H1 (cell line): ENCODE data around the gene MLANA. TPM values are rescaled to one million over a fixed set of nuclear protein-coding genes. Genes with fewer than 3 reads are reported as not detected.

ENCODE experiments used
- CTCF ChIA-PET: fragments of 300-600 bp; sonication (Branson Sonifier 250); formaldehyde crosslinking; loops from one replicate; lab custom pipeline; 2021; ENCODE audit not compliant: partially characterized antibody; lab: Charles Lee
- POLR2A ChIA-PET: fragments of 300-600 bp; sonication (Branson Sonifier 250); formaldehyde crosslinking; loops from one replicate; lab custom pipeline; 2021; ENCODE audit warnings: inconsistent platforms; ENCODE audit not compliant: partially characterized antibody; lab: Charles Lee
- DNase-seq, 2 experiments: peaks; one replicate each; pipeline versions ENCODE4 v3.0.0 to v3.0.0-alpha.2; 2010 to 2022; ENCODE audit warnings: low spot score in 2 of 2, low read depth in 1 of 2, mixed read lengths in 1 of 2
- FAIRE-seq: peaks from 2 replicates; lab custom pipeline; 2011; peaks lifted over from hg19 to GRCh38; lab: Jason Lieb, UNC
- H2AFZ ChIP-seq: 2 replicates; pipeline ENCODE4 v1.8.1; 2012; ENCODE audit warnings: low read length, inconsistent platforms
- H2AK5ac ChIP-seq: 2 replicates; pipeline ENCODE4 v1.6.1; 2013; ENCODE audit warnings: low read depth, low read length
- H2BK120ac ChIP-seq: replicated peaks from 2 replicates; pipeline ENCODE3; 2013; ENCODE audit warnings: low read depth, low read length, inconsistent platforms
- H2BK12ac ChIP-seq: 2 replicates; pipeline ENCODE4 v1.6.1; 2013; ENCODE audit warnings: low read depth, low read length
- H2BK15ac ChIP-seq: 2 replicates; pipeline ENCODE4 v1.6.1; 2013; ENCODE audit warnings: low read length
- H2BK20ac ChIP-seq: 2 replicates; pipeline ENCODE4 v1.6.1; 2013; ENCODE audit warnings: low read length
- H2BK5ac ChIP-seq: 2 replicates; pipeline ENCODE4 v1.6.1; 2013; ENCODE audit warnings: low read depth, low read length
- H3K14ac ChIP-seq: 2 replicates; pipeline ENCODE4 v1.6.1; 2013; ENCODE audit warnings: inconsistent platforms; ENCODE audit not compliant: insufficient read length
- H3K18ac ChIP-seq: 2 replicates; pipeline ENCODE4 v1.6.1; 2013; ENCODE audit warnings: low read length; ENCODE audit errors: extremely low read depth
- H3K23ac ChIP-seq: 2 replicates; pipeline ENCODE4 v1.6.1; 2013; ENCODE audit warnings: inconsistent platforms; ENCODE audit not compliant: insufficient read length
- H3K23me2 ChIP-seq: 2 replicates; pipeline ENCODE4 v1.6.1; 2013; ENCODE audit warnings: low read depth, low read length
- H3K27ac ChIP-seq: 2 replicates; pipeline ENCODE4 v1.6.1; 2011; ENCODE audit warnings: low read depth, low read length, inconsistent platforms
- H3K27me3 ChIP-seq, 4 experiments: replicated peaks in 1 of 4; 1 replicate in 1 of 4; 2 replicates in 3 of 4; pipeline versions ENCODE4 v1.6.1 to v1.8.1; 2011 to 2013; ENCODE audit warnings: low read length in 3 of 4, mild to moderate bottlenecking in 3 of 4, inconsistent platforms in 2 of 4, mixed read lengths in 2 of 4, moderate library complexity in 1 of 4; ENCODE audit not compliant: control insufficient read depth in 3 of 4, insufficient read depth in 3 of 4; ENCODE audit errors: extremely low read depth in 1 of 4
- H3K36me3 ChIP-seq, 4 experiments: 2 replicates each; pipeline versions ENCODE4 v1.6.1 to v1.8.1; 2011 to 2013; ENCODE audit warnings: mild to moderate bottlenecking in 4 of 4, low read length in 3 of 4, moderate library complexity in 2 of 4, control low read depth in 1 of 4, inconsistent platforms in 1 of 4; ENCODE audit not compliant: insufficient read depth in 4 of 4, control insufficient read depth in 2 of 4
- H3K4ac ChIP-seq: replicated peaks from 2 replicates; pipeline ENCODE3; 2013; ENCODE audit warnings: low read length, low read depth, mixed read lengths, inconsistent platforms; ENCODE audit not compliant: insufficient read length
- H3K4me1 ChIP-seq, 4 experiments: replicated peaks in 1 of 4; 1 replicate in 1 of 4; 2 replicates in 3 of 4; pipeline versions ENCODE4 v1.6.1 to v1.8.1; 2011 to 2013; ENCODE audit warnings: low read length in 3 of 4, inconsistent platforms in 2 of 4, mixed read lengths in 1 of 4; ENCODE audit not compliant: insufficient read depth in 4 of 4, control insufficient read depth in 3 of 4
- H3K4me2 ChIP-seq, 2 experiments: 2 replicates each; pipeline versions ENCODE4 v1.6.1 to v1.8.1; 2011 to 2013; ENCODE audit warnings: low read depth in 2 of 2, low read length in 2 of 2, control low read depth in 1 of 2, inconsistent platforms in 1 of 2, mild to moderate bottlenecking in 1 of 2; ENCODE audit not compliant: insufficient read depth in 1 of 2
- H3K4me3 ChIP-seq, 4 experiments: fragments of 200-600, 300-600 bp in 1 of 4; sonication (generic), shearing (Covaris generic), sonication (Bioruptor Twin) in 1 of 4; 2 replicates each; pipeline versions ENCODE4 v1.5.1 to v1.8.1; 2011 to 2016; ENCODE audit warnings: low read length in 4 of 4, low read depth in 3 of 4, control low read depth in 2 of 4, inconsistent platforms in 2 of 4, mild to moderate bottlenecking in 2 of 4, mixed read lengths in 1 of 4, moderate library complexity in 1 of 4; ENCODE audit not compliant: insufficient read depth in 2 of 4; ENCODE audit errors: extremely low read depth in 1 of 4
- H3K56ac ChIP-seq: replicated peaks from 2 replicates; pipeline ENCODE3; 2013; ENCODE audit warnings: low read depth, mild to moderate bottlenecking, mixed read lengths, low read length, inconsistent platforms; ENCODE audit not compliant: insufficient read length
- H3K79me1 ChIP-seq: 2 replicates; pipeline ENCODE4 v1.6.1; 2013; ENCODE audit warnings: low read depth, low read length, control low read depth
- H3K79me2 ChIP-seq, 2 experiments: 2 replicates each; pipeline versions ENCODE4 v1.6.1 to v1.8.1; 2012 to 2013; ENCODE audit warnings: low read length in 2 of 2, mild to moderate bottlenecking in 2 of 2, inconsistent platforms in 1 of 2; ENCODE audit not compliant: insufficient read depth in 2 of 2, control insufficient read depth in 1 of 2
- H3K9ac ChIP-seq, 4 experiments: replicated peaks in 1 of 4; 1 replicate in 1 of 4; 2 replicates in 3 of 4; pipeline versions ENCODE4 v1.6.1 to v1.8.1; 2011 to 2013; ENCODE audit warnings: low read depth in 3 of 4, low read length in 3 of 4, control low read depth in 2 of 4, mild to moderate bottlenecking in 2 of 4, moderate library complexity in 2 of 4, inconsistent platforms in 1 of 4; ENCODE audit errors: extremely low read depth in 1 of 4
- H3K9me3 ChIP-seq, 2 experiments: 2 replicates each; pipeline versions ENCODE4 v1.6.1 to v1.8.1; 2012 to 2013; ENCODE audit warnings: mild to moderate bottlenecking in 2 of 2, moderate library complexity in 2 of 2, control low read depth in 1 of 2, inconsistent platforms in 1 of 2, low read depth in 1 of 2, low read length in 1 of 2, mixed read lengths in 1 of 2; ENCODE audit not compliant: insufficient read depth in 2 of 2
- H4K20me1 ChIP-seq, 2 experiments: replicated peaks in 1 of 2; 2 replicates each; pipeline versions ENCODE3 to v1.8.1; 2011 to 2013; ENCODE audit warnings: inconsistent platforms in 2 of 2, low read length in 2 of 2, mild to moderate bottlenecking in 1 of 2; ENCODE audit not compliant: insufficient read depth in 2 of 2, control insufficient read depth in 1 of 2
- H4K5ac ChIP-seq: 2 replicates; pipeline ENCODE4 v1.6.1; 2013; ENCODE audit warnings: low read length, low read depth, mixed read lengths, inconsistent platforms; ENCODE audit not compliant: insufficient read length
- H4K8ac ChIP-seq: 2 replicates; pipeline ENCODE4 v1.8.0; 2013; ENCODE audit warnings: mild to moderate bottlenecking, moderate library complexity, low read length, inconsistent platforms; ENCODE audit not compliant: insufficient read depth; ENCODE audit errors: extremely low read depth
- H4K91ac ChIP-seq: replicated peaks from 2 replicates; pipeline ENCODE3; 2013; ENCODE audit warnings: low read length, mixed read lengths, inconsistent platforms; ENCODE audit not compliant: insufficient read length
- BCL11A ChIP-seq, 2 experiments: IDR thresholded peaks; one replicate each; pipeline ENCODE4 v1.6.1; 2011; ENCODE audit warnings: low read depth in 2 of 2, low read length in 2 of 2, mild to moderate bottlenecking in 2 of 2
- CEBPB ChIP-seq: IDR thresholded peaks from 2 replicates; pipeline ENCODE4 v1.6.1; 2012; ENCODE audit warnings: low read depth, low read length
- KDM1A ChIP-seq: fragments of 200-600, 300-600 bp; sonication (generic); IDR thresholded peaks from 2 replicates; pipeline ENCODE4 v1.7.1; 2016; ENCODE audit warnings: mild to moderate bottlenecking, low read length, borderline replicate concordance
- MAFK ChIP-seq: IDR thresholded peaks from 2 replicates; pipeline ENCODE4 v1.6.1; 2012; ENCODE audit warnings: low read depth, mild to moderate bottlenecking, improper control_type of control experiment, low read length
- POLR2A ChIP-seq, 2 experiments: IDR thresholded peaks; 1 replicate in 1 of 2; 2 replicates in 1 of 2; pipeline ENCODE4 v1.6.1; 2011; ENCODE audit warnings: low read depth in 2 of 2, low read length in 2 of 2, mild to moderate bottlenecking in 2 of 2; ENCODE audit errors: control extremely low read depth in 1 of 2
- POU5F1 ChIP-seq: IDR thresholded peaks from 2 replicates; pipeline ENCODE4 v1.6.1; 2011; ENCODE audit warnings: low read depth, mild to moderate bottlenecking, low read length, moderate library complexity
- RBBP5 ChIP-seq: IDR thresholded peaks from 2 replicates; pipeline ENCODE4 v1.7.1; 2012; ENCODE audit warnings: low read depth, mild to moderate bottlenecking, inconsistent platforms, low read length, moderate library complexity, borderline replicate concordance
- SUZ12 ChIP-seq: fragments of 200-600 bp; sonication (generic); IDR thresholded peaks from 2 replicates; pipeline ENCODE4 v1.6.1; 2012; ENCODE audit warnings: mild to moderate bottlenecking, inconsistent platforms, low read length, moderate library complexity, mixed read lengths
- TBP ChIP-seq: IDR thresholded peaks from 2 replicates; pipeline ENCODE4 v1.6.1; 2011; ENCODE audit warnings: low read depth, low read length, improper control_type of control experiment
- ZNF274 ChIP-seq: IDR thresholded peaks from 2 replicates; pipeline ENCODE4 v1.7.0; 2012; ENCODE audit warnings: low read length, borderline replicate concordance; ENCODE audit errors: extremely low read depth
- WGBS, 2 experiments: shearing (Covaris generic) in 1 of 2; methylation state at CpG; one replicate each; pipeline versions ENCODE4 v1.1.6 to v1.1.7; 2013 to 2015; ENCODE audit warnings: low lambda C conversion rate in 2 of 2, mixed read lengths in 2 of 2, inconsistent platforms in 1 of 2, low coverage in 1 of 2, missing lambda C conversion rate in 1 of 2; ENCODE audit not compliant: insufficient replicate concordance in 2 of 2, insufficient coverage in 1 of 2, insufficient read length in 1 of 2; ENCODE audit errors: extremely low coverage in 1 of 2, missing lambda C conversion rate in 1 of 2; 5-methylcytosine and 5-hydroxymethylcytosine counted together
- polyA plus RNA-seq, 7 experiments: library from polyadenylated mRNA; depleted of rRNA in 3 of 7; stranded (reverse) in 5 of 7; unstranded in 2 of 7; fragments of >200 nt in 5 of 7; fragments of 200-250 nt in 2 of 7; gene quantifications; 1 replicate in 5 of 7; 2 replicates in 1 of 7; 4 replicates in 1 of 7; pipeline versions ENCODE4 v1.2.1 to v1.2.3, GENCODE V29; 2011 to 2013; ENCODE audit warnings: missing spikeins in 2 of 7, mixed read lengths in 2 of 7
- total RNA-seq: library from RNA; stranded (reverse); fragmentation: NEBNext Ultra II Directional; extraction: Animal tissue kit (Norgen Biotek cat#: 25700); gene quantifications from 2 replicates; pipeline ENCODE4 v1.2.1, GENCODE V29; 2021

MLANA gene
- total and polyA plus RNA-seq, 2 of the 8 experiments (the other 6 are each of a cell fraction or from before 2014, with no cell fraction given) = not detected

DNA sequence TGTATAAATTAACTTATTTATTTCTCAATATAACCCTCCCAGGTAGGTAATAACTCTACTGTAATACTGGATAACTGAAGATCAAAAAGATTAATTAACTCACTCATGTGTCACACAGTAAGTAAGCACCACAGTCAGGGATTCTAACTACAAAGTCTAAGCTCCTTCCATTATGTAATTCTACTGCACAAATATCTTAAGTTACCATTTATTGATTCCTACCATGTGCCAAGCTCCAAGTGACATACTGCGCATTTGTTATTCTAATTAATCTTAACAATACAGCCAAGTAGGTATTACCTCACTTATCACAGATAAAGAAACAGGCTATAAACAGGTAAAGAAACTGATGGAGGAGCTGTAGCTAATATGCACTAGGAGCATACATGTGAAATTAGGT is 66.5 kb downstream of the MLANA start:
- Histone ChIP-seq H3K9ac (no peak overlapping the region), H3K79me2 (no peaks in the 10 kb centered on the region), H2BK5ac (no peak overlapping the region), H3K79me1 (no peaks in the 10 kb centered on the region), H3K4me3 (no peak overlapping the region), H2BK15ac (no peak overlapping the region), H3K56ac (no peak overlapping the region), H2BK120ac (no peak overlapping the region), H2AK5ac (no peak overlapping the region), H2BK12ac (no peak overlapping the region), H4K20me1 (no peaks in the 10 kb centered on the region), H3K27ac (no peak overlapping the region), H3K9me3 (no peaks in the 10 kb centered on the region), H3K4me1 (no peaks in the 10 kb centered on the region), H3K36me3 (no peaks in the 10 kb centered on the region), H3K4me2 (no peak overlapping the region), H3K23ac (no peak overlapping the region), H4K8ac (no peak overlapping the region), H3K27me3 (no peaks in the 10 kb centered on the region), H2AFZ (no peak overlapping the region), H3K23me2 (no peaks in the 10 kb centered on the region), H3K14ac (no peak overlapping the region), H3K4ac (no peak overlapping the region), H4K5ac (no peak overlapping the region), H3K18ac (no peak overlapping the region), H2BK20ac (no peak overlapping the region), H4K91ac (no peak overlapping the region)
- TF ChIP-seq BCL11A (IDR thresholded peaks at IDR 0.05; ENCODE audit: low read depth in 2 of 2, low read length in 2 of 2) (no peak), SUZ12 (no peak), RBBP5 (no peak), CEBPB (no peak), POLR2A (IDR thresholded peaks at IDR 0.05; ENCODE audit: control extremely low read depth in 1 of 2, low read depth in 2 of 2, low read length in 2 of 2) (no peak), TBP (no peak), KDM1A (no peak), MAFK (no peak), POU5F1 (no peak), ZNF274 (no peak)
- DNase-seq (no peak), FAIRE-seq (no peak)
- CTCF ChIA-PET = interaction anchor here (0.6 to 1.4 kb wide), 2 partner anchors 67 to 187 kb away, joined by 3 read pairs; no protein-coding TSS in a partner anchor
- WGBS, 2 experiments = 96% methylated on average over 1 of the region's 1 CpG; no CpG with 5 or more reads in 1 of the 2 experiments
- POLR2A ChIA-PET = no interaction called here
